GM23248 (cell line): Measurements from ENCODE around the gene WDR82.

Experiments
- EZH2 ChIP-seq: fragments of 200-600 bp; sonication (generic); IDR thresholded peaks from 2 replicates; pipeline ENCODE4 v1.6.1; 2018; ENCODE audit warnings: antibody characterized with exemption, mild to moderate bottlenecking; ENCODE audit not compliant: insufficient read depth, poor library complexity, severe bottlenecking
- EZH2phosphoT487 ChIP-seq: fragments of 200-600 bp; sonication (generic); IDR thresholded peaks from 2 replicates; pipeline ENCODE4 v1.6.1; 2018; ENCODE audit warnings: antibody characterized with exemption, moderate library complexity, mild to moderate bottlenecking, low read depth; ENCODE audit not compliant: insufficient read depth

GRCh38 chr3:52253314-52254304 lies 24.8 kb downstream of the WDR82 start:
- TF ChIP-seq EZH2 (no peak), EZH2phosphoT487 (no peak)
